Activated CD8-positive, alpha-beta memory T cell treated with anti-CD3 and anti-CD28 coated beads, Interleukin-2, amount 10 ng/mL, durations not matched to agents 7 days and 5 days (primary cell): ENCODE data around the gene SCGB1C1. TPM values are rescaled to one million over a fixed set of nuclear protein-coding genes. Genes with fewer than 3 reads are reported as not detected.

Experiments used
- ATAC-seq: fragments of 150-1000 bp; cut with Tn5 transposase; one replicate; pipeline ENCODE4 v1.10.0; 2021; ENCODE audit warnings: moderate library complexity
- CTCF ChIA-PET: fragments of 350-600 bp; sonication (Branson Sonifier 250); formaldehyde crosslinking; loops from one replicate; lab custom pipeline; 2021; ENCODE audit warnings: antibody characterized with exemption; lab: Charles Lee
- DNase-seq: peaks from one replicate; pipeline ENCODE4 v3.0.0-alpha.2; 2020
- H3K27ac Mint-ChIP-seq: one replicate; pipeline ENCODE4 v1.8.0; 2021; ENCODE audit warnings: mild to moderate bottlenecking, mixed read lengths
- H3K27me3 Mint-ChIP-seq: one replicate; pipeline ENCODE4 v1.8.0; 2021; ENCODE audit warnings: mixed read lengths
- H3K36me3 Mint-ChIP-seq: one replicate; pipeline ENCODE4 v1.8.0; 2021; ENCODE audit warnings: mild to moderate bottlenecking, mixed read lengths
- H3K4me1 Mint-ChIP-seq: one replicate; pipeline ENCODE4 v1.8.0; 2021; ENCODE audit warnings: mixed read lengths
- H3K4me3 Mint-ChIP-seq: one replicate; pipeline ENCODE4 v1.8.0; 2021; ENCODE audit warnings: mild to moderate bottlenecking, moderate library complexity, mixed read lengths
- H3K9me3 Mint-ChIP-seq: one replicate; pipeline ENCODE4 v1.8.0; 2022; ENCODE audit warnings: low read depth, mixed read lengths
- total RNA-seq, 2 experiments: library from RNA; stranded (reverse); gene quantifications; one replicate each; pipeline ENCODE4 v1.2.3, GENCODE V29; 2021

Gene SCGB1C1
- total RNA-seq, 2 experiments from 2014 or later: not detected

GRCh38 chr11:208181-208916 lies 15.5 kb downstream of the SCGB1C1 start:
- peaks cover 47% of the 10 kb centered on the region for H3K4me1 Mint-ChIP-seq
- peaks cover 25% of the 10 kb centered on the region for H3K36me3 Mint-ChIP-seq
- ATAC-seq (peak; percentile 74), DNase-seq (peak; percentile 90)
- no peaks in the 10 kb centered on the region for H3K9me3 Mint-ChIP-seq
- CTCF ChIA-PET: interaction anchor here (1.1 to 2.3 kb wide), 5 partner anchors 19 to 96 kb away, joined by 3 to 8 read pairs (median 6); partner anchors contain the start of genes PSMD13 and SIRT3
- no peaks in the 10 kb centered on the region for H3K27me3 Mint-ChIP-seq
- peak overlapping the region; percentile 93 for H3K4me3 Mint-ChIP-seq
- peak overlapping the region; percentile 99 for H3K27ac Mint-ChIP-seq

- Mint-ChIP-seq H3K4me3 (peak overlapping the region; percentile 93), H3K4me1 (peaks cover 46% of the 10 kb centered on the region), H3K27me3 (no peaks in the 10 kb centered on the region), H3K36me3 (peaks cover 26% of the 10 kb centered on the region), H3K27ac (peak overlapping the region; percentile 84), H3K9me3 (no peaks in the 10 kb centered on the region)
- CTCF ChIA-PET: interaction anchor here (1.1 to 2.3 kb wide), 4 partner anchors 19 to 96 kb away, joined by 3 to 6 read pairs (median 4); partner anchors contain the start of gene SIRT3
- DNase-seq (no peak), ATAC-seq (no peak)
These were observed 16.0 kb downstream of the SCGB1C1 start for GRCh38 chr11:208917-209260.

GRCh38 chr11:209275-210121 lies 16.6 kb downstream of the SCGB1C1 start:
- Mint-ChIP-seq H3K27ac (peak overlapping the region; percentile 84), H3K9me3 (no peaks in the 10 kb centered on the region), H3K4me1 (peaks cover 42% of the 10 kb centered on the region), H3K36me3 (peaks cover 27% of the 10 kb centered on the region), H3K4me3 (peak overlapping the region; percentile 93), H3K27me3 (no peaks in the 10 kb centered on the region)
- no peak for ATAC-seq
- CTCF ChIA-PET: interaction anchor here (1.1 to 2.3 kb wide), 4 partner anchors 18 to 95 kb away, joined by 3 to 6 read pairs (median 4); partner anchors contain the start of gene SIRT3
- DNase-seq: no peak

- Mint-ChIP-seq H3K36me3 (peaks cover 30% of the 10 kb centered on the region), H3K27ac (peak overlapping the region; percentile 84), H3K4me1 (peaks cover 40% of the 10 kb centered on the region), H3K4me3 (peak overlapping the region; percentile 93), H3K27me3 (no peaks in the 10 kb centered on the region), H3K9me3 (no peaks in the 10 kb centered on the region)
- DNase-seq (no peak), ATAC-seq (no peak)
- CTCF ChIA-PET: interaction anchor here (1.5 to 2.3 kb wide), 3 partner anchors 17 to 41 kb away, joined by 3 to 6 read pairs (median 6); partner anchors contain the start of gene SIRT3
These were observed 17.4 kb downstream of the SCGB1C1 start for GRCh38 chr11:210122-210802.

GRCh38 chr11:210803-211180 lies 17.9 kb downstream of the SCGB1C1 start:
- ATAC-seq (no peak), DNase-seq (no peak)
- Mint-ChIP-seq H3K4me3 (no peak overlapping the region), H3K27me3 (no peaks in the 10 kb centered on the region), H3K9me3 (no peaks in the 10 kb centered on the region), H3K27ac (no peak overlapping the region), H3K36me3 (peaks cover 33% of the 10 kb centered on the region), H3K4me1 (peaks cover 36% of the 10 kb centered on the region)
- CTCF ChIA-PET: no interaction called here

GRCh38 chr11:211295-211694 lies 18.4 kb downstream of the SCGB1C1 start:
- Mint-ChIP-seq H3K9me3 (no peaks in the 10 kb centered on the region), H3K4me1 (peaks cover 31% of the 10 kb centered on the region), H3K4me3 (no peak overlapping the region), H3K27ac (peak overlapping the region; percentile 28), H3K27me3 (no peaks in the 10 kb centered on the region), H3K36me3 (peaks cover 33% of the 10 kb centered on the region)
- ATAC-seq: no peak
- CTCF ChIA-PET: no interaction called here
- DNase-seq: no peak

GRCh38 chr11:211741-212140 lies 18.9 kb downstream of the SCGB1C1 start:
- Mint-ChIP-seq H3K9me3 (no peaks in the 10 kb centered on the region), H3K4me1 (peaks cover 28% of the 10 kb centered on the region), H3K27me3 (no peaks in the 10 kb centered on the region), H3K4me3 (no peak overlapping the region), H3K27ac (no peak overlapping the region), H3K36me3 (peaks cover 31% of the 10 kb centered on the region)
- DNase-seq: no peak
- CTCF ChIA-PET: interaction anchor here (0.5 to 2.1 kb wide), 2 partner anchors 33 to 39 kb away, joined by 3 to 7 read pairs; no protein-coding TSS in a partner anchor
- ATAC-seq: no peak

GRCh38 chr11:212150-213100 lies 19.5 kb downstream of the SCGB1C1 start:
- H3K36me3 Mint-ChIP-seq: peaks cover 28% of the 10 kb centered on the region
- ATAC-seq: no peak
- peaks cover 28% of the 10 kb centered on the region for H3K4me1 Mint-ChIP-seq
- DNase-seq: no peak
- H3K4me3 Mint-ChIP-seq: no peak overlapping the region
- no peak overlapping the region for H3K27ac Mint-ChIP-seq
- no peaks in the 10 kb centered on the region for H3K27me3 Mint-ChIP-seq
- no peaks in the 10 kb centered on the region for H3K9me3 Mint-ChIP-seq
- CTCF ChIA-PET: interaction anchor here (0.5 to 2.1 kb wide), 3 partner anchors 23 to 38 kb away, joined by 3 to 7 read pairs (median 3); no protein-coding TSS in a partner anchor

- CTCF ChIA-PET: interaction anchor here (1.2 to 2.1 kb wide), 2 partner anchors 22 to 37 kb away, joined by 3 to 7 read pairs; no protein-coding TSS in a partner anchor
- DNase-seq (no peak), ATAC-seq (no peak)
- Mint-ChIP-seq H3K27me3 (no peaks in the 10 kb centered on the region), H3K4me3 (no peak overlapping the region), H3K36me3 (peaks cover 28% of the 10 kb centered on the region), H3K9me3 (no peaks in the 10 kb centered on the region), H3K27ac (peak overlapping the region; percentile 24), H3K4me1 (peaks cover 28% of the 10 kb centered on the region)
These were observed 20.2 kb downstream of the SCGB1C1 start for GRCh38 chr11:213111-213510.

- H3K4me1 Mint-ChIP-seq: peaks cover 28% of the 10 kb centered on the region
- CTCF ChIA-PET: interaction anchor here (1.2 kb wide), 1 partner anchor 21 kb away, joined by 3 read pairs; no protein-coding TSS in a partner anchor
- no peak for DNase-seq
- no peak for ATAC-seq
- peaks cover 28% of the 10 kb centered on the region for H3K36me3 Mint-ChIP-seq
- H3K9me3 Mint-ChIP-seq: no peaks in the 10 kb centered on the region
- no peak overlapping the region for H3K4me3 Mint-ChIP-seq
- no peak overlapping the region for H3K27ac Mint-ChIP-seq
- H3K27me3 Mint-ChIP-seq: no peaks in the 10 kb centered on the region
These were observed 21.2 kb downstream of the SCGB1C1 start for GRCh38 chr11:214083-214482.

- peaks cover 14% of the 10 kb centered on the region for H3K4me1 Mint-ChIP-seq
- peaks cover 22% of the 10 kb centered on the region for H3K36me3 Mint-ChIP-seq
- CTCF ChIA-PET: interaction anchor here (0.8 kb wide), 1 partner anchor 149 kb away, joined by 3 read pairs; no protein-coding TSS in a partner anchor
- no peak overlapping the region for H3K4me3 Mint-ChIP-seq
- no peak overlapping the region for H3K27ac Mint-ChIP-seq
- H3K27me3 Mint-ChIP-seq: no peaks in the 10 kb centered on the region
- DNase-seq (no peak), ATAC-seq (no peak)
- no peaks in the 10 kb centered on the region for H3K9me3 Mint-ChIP-seq
These were observed 22.7 kb downstream of the SCGB1C1 start for GRCh38 chr11:215581-216037.
